ENCODE results near the gene GOSR1.

GRCh38 chr17:30454635-30455034 lies 22.6 kb upstream of the GOSR1 start:
- TF ChIP-seq CTCF (conservative IDR thresholded peaks at IDR 0.05): no peak
- no peak for TF ChIP-seq EZH2 (IDR thresholded peaks at IDR 0.05; ENCODE audit: low read depth)
